ENCODE data around the gene PLVAP. TPM values are rescaled to one million over a fixed set of nuclear protein-coding genes. Genes with fewer than 3 reads are reported as not detected.

Gene PLVAP
- polyA plus RNA-seq, 1 donor from 2014 or later: not detected

- no peaks in the 10 kb centered on the region for H3K36me3 Mint-ChIP-seq
Measured at GRCh38 chr19:17406046-17406886, 29.1 kb upstream of the PLVAP start.

GRCh38 chr19:17405250-17406045 is 28.3 kb upstream of the PLVAP start, which contains the start of gene BST2:
Gene BST2 (minus strand): TSS chr19:17405630. CDS start chr19:17405575, 55 bp downstream.
- Mint-ChIP-seq H3K36me3 (no peaks in the 10 kb centered on the region), H3K4me3 (peak within 1 kb of the TSS; percentile 92 to 99 (median 93)), H3K27me3 (no peaks in the 10 kb centered on the region), H3K4me1 (peaks cover 22 to 24% (median 23%) of the 10 kb centered on the region in 3 donors), H3K27ac (peak within 1 kb of the TSS; percentile 77 to 99 (median 93)), H3K9me3 (no peaks in the 10 kb centered on the region)

More at GRCh38 chr19:17406046-17406886, 29.1 kb upstream of the PLVAP start:
- Mint-ChIP-seq H3K27me3 (no peaks in the 10 kb centered on the region), H3K4me3 (peak overlapping the region; percentile 92 to 99 (median 93)), H3K27ac (peak overlapping the region; percentile 77 to 99 (median 93)), H3K4me1 (peaks cover 22 to 24% (median 23%) of the 10 kb centered on the region in 3 donors), H3K9me3 (no peaks in the 10 kb centered on the region)

GRCh38 chr19:17404621-17405249 is 27.6 kb upstream of the PLVAP start:
- Mint-ChIP-seq H3K4me1 (peaks cover 22 to 24% (median 23%) of the 10 kb centered on the region in 3 donors), H3K4me3 (peak overlapping the region; percentile 92 to 99 (median 93)), H3K36me3 (no peaks in the 10 kb centered on the region), H3K27ac (peak overlapping the region; percentile 77 to 99 (median 80)), H3K27me3 (no peaks in the 10 kb centered on the region), H3K9me3 (no peaks in the 10 kb centered on the region)

- H3K4me3 Mint-ChIP-seq: peak overlapping the region; percentile 92 to 99 (median 93)
- H3K9me3 Mint-ChIP-seq: no peaks in the 10 kb centered on the region
- no peaks in the 10 kb centered on the region for H3K36me3 Mint-ChIP-seq
- peaks cover 22 to 24% (median 23%) of the 10 kb centered on the region in 3 donors for H3K4me1 Mint-ChIP-seq
- peak overlapping the region; percentile 14 to 80 (median 68) for H3K27ac Mint-ChIP-seq
- no peaks in the 10 kb centered on the region for H3K27me3 Mint-ChIP-seq
Measured at GRCh38 chr19:17404015-17404414, 26.9 kb upstream of the PLVAP start.

GRCh38 chr19:17402982-17403855 is 26.1 kb upstream of the PLVAP start:
- Mint-ChIP-seq H3K4me3 (peak overlapping the region in 2 of 4 donors; percentile 93 to 99), H3K4me1 (peaks cover 22 to 24% (median 23%) of the 10 kb centered on the region in 3 donors), H3K9me3 (no peaks in the 10 kb centered on the region), H3K27ac (no peak overlapping the region), H3K27me3 (no peaks in the 10 kb centered on the region), H3K36me3 (no peaks in the 10 kb centered on the region)

- H3K36me3 Mint-ChIP-seq: no peaks in the 10 kb centered on the region
- no peaks in the 10 kb centered on the region for H3K27me3 Mint-ChIP-seq
- no peak overlapping the region for H3K27ac Mint-ChIP-seq
- H3K4me1 Mint-ChIP-seq: peaks cover 9 to 13% (median 11%) of the 10 kb centered on the region in 3 donors
- H3K4me3 Mint-ChIP-seq: peak overlapping the region in 2 of 4 donors; percentile 38 to 45
- H3K9me3 Mint-ChIP-seq: no peaks in the 10 kb centered on the region
Measured at GRCh38 chr19:17401628-17402027, 24.5 kb upstream of the PLVAP start.

- Mint-ChIP-seq H3K27me3 (no peaks in the 10 kb centered on the region), H3K4me1 (peaks cover 0 to 4% (median 3%) of the 10 kb centered on the region in 3 donors), H3K27ac (no peak overlapping the region), H3K9me3 (no peaks in the 10 kb centered on the region), H3K4me3 (no peak overlapping the region), H3K36me3 (no peaks in the 10 kb centered on the region)
Measured at GRCh38 chr19:17398902-17399527, 21.9 kb upstream of the PLVAP start.

- Mint-ChIP-seq H3K27me3 (peaks cover 7% of the 10 kb centered on the region), H3K4me1 (peaks cover 4 to 13% (median 11%) of the 10 kb centered on the region in 3 donors), H3K4me3 (no peak overlapping the region), H3K27ac (peak overlapping the region in 2 of 3 donors; percentile 46 to 66), H3K9me3 (no peaks in the 10 kb centered on the region), H3K36me3 (no peaks in the 10 kb centered on the region)
Measured at GRCh38 chr19:17394891-17395415, 17.8 kb upstream of the PLVAP start.

- Mint-ChIP-seq H3K4me1 (peaks cover 4 to 13% (median 11%) of the 10 kb centered on the region in 3 donors), H3K27ac (peak within 1 kb of the TSS in 2 of 3 donors; percentile 46 to 66), H3K9me3 (no peaks in the 10 kb centered on the region), H3K4me3 (no peak within 1 kb of the TSS), H3K27me3 (peaks cover 7% of the 10 kb centered on the region), H3K36me3 (no peaks in the 10 kb centered on the region)
Measured at GRCh38 chr19:17393914-17394313, 16.8 kb upstream of the PLVAP start, which contains the start of gene CCDC194. Gene CCDC194 (minus strand): TSS chr19:17394196. CDS start chr19:17394158, 38 bp downstream.

- peaks cover 4 to 13% (median 11%) of the 10 kb centered on the region in 3 donors for H3K4me1 Mint-ChIP-seq
- no peaks in the 10 kb centered on the region for H3K9me3 Mint-ChIP-seq
- peaks cover 7% of the 10 kb centered on the region for H3K27me3 Mint-ChIP-seq
- no peak overlapping the region for H3K4me3 Mint-ChIP-seq
- H3K27ac Mint-ChIP-seq: no peak overlapping the region
- H3K36me3 Mint-ChIP-seq: no peaks in the 10 kb centered on the region
Measured at GRCh38 chr19:17393002-17393401, 15.9 kb upstream of the PLVAP start.

- Mint-ChIP-seq H3K36me3 (no peaks in the 10 kb centered on the region), H3K4me1 (peaks cover 4 to 13% (median 11%) of the 10 kb centered on the region in 3 donors), H3K4me3 (peak overlapping the region; percentile 57 to 91 (median 81)), H3K27me3 (peaks cover 7% of the 10 kb centered on the region), H3K9me3 (no peaks in the 10 kb centered on the region), H3K27ac (peak overlapping the region in 2 of 3 donors; percentile 7 to 86)
Measured at GRCh38 chr19:17391371-17392151, 14.4 kb upstream of the PLVAP start.

GRCh38 chr19:17390665-17391370 is 13.7 kb upstream of the PLVAP start:
- H3K4me3 Mint-ChIP-seq: peak overlapping the region; percentile 71 to 91 (median 81)
- no peak overlapping the region for H3K27ac Mint-ChIP-seq
- peaks cover 4 to 13% (median 11%) of the 10 kb centered on the region in 3 donors for H3K4me1 Mint-ChIP-seq
- no peaks in the 10 kb centered on the region for H3K36me3 Mint-ChIP-seq
- peaks cover 7% of the 10 kb centered on the region for H3K27me3 Mint-ChIP-seq
- H3K9me3 Mint-ChIP-seq: no peaks in the 10 kb centered on the region
